NCI-H524 treated with DMSO at 0.1 percent for 48 hours (cell line): ENCODE measurements around the gene EPHA5.

ENCODE experiments used
- DNase-seq: peaks from one replicate; lab custom pipeline; 2025; lab: John Stamatoyannopoulos, UW

EPHA5 gene

GRCh38 chr4:65495439-65495838 is 174.8 kb downstream of the EPHA5 start:
- no peak for DNase-seq

GRCh38 chr4:65482410-65482809 is 187.9 kb downstream of the EPHA5 start:
- DNase-seq: no peak

GRCh38 chr4:65472531-65472930 is 197.8 kb downstream of the EPHA5 start:
- no peak for DNase-seq

GRCh38 chr4:65467068-65467680 is 203.1 kb downstream of the EPHA5 start:
- DNase-seq: no peak

GRCh38 chr4:65461781-65462180 is 208.5 kb downstream of the EPHA5 start:
- DNase-seq: no peak

- DNase-seq: no peak
Observed at GRCh38 chr4:65457011-65457410, 213.3 kb downstream of the EPHA5 start.

GRCh38 chr4:65456579-65456978 is 213.7 kb downstream of the EPHA5 start:
- no peak for DNase-seq

- DNase-seq: no peak
Observed at GRCh38 chr4:65453398-65453797, 216.9 kb downstream of the EPHA5 start.

- DNase-seq: peak; percentile 62
Observed at GRCh38 chr4:65450899-65451298, 219.4 kb downstream of the EPHA5 start.

GRCh38 chr4:65437102-65437501 is 233.2 kb downstream of the EPHA5 start:
- no peak for DNase-seq

GRCh38 chr4:65422109-65422508 is 248.2 kb downstream of the EPHA5 start:
- DNase-seq: no peak

- DNase-seq: no peak
Observed at GRCh38 chr4:65420036-65420435, 250.3 kb downstream of the EPHA5 start.

- peak; percentile 66 for DNase-seq
Observed at GRCh38 chr4:65416891-65417290, 253.4 kb downstream of the EPHA5 start.

- DNase-seq: no peak
Observed at GRCh38 chr4:65407483-65407882, 262.8 kb downstream of the EPHA5 start.

- DNase-seq: no peak
Observed at GRCh38 chr4:65401083-65401482, 269.2 kb downstream of the EPHA5 start.

- no peak for DNase-seq
Observed at GRCh38 chr4:65399084-65399483, 271.2 kb downstream of the EPHA5 start.

GRCh38 chr4:65393078-65393477 is 277.2 kb downstream of the EPHA5 start:
- DNase-seq: no peak

GRCh38 chr4:65392488-65392887 is 277.8 kb downstream of the EPHA5 start:
- DNase-seq: no peak

GRCh38 chr4:65391814-65392213 is 278.5 kb downstream of the EPHA5 start:
- no peak for DNase-seq

GRCh38 chr4:65391382-65391781 is 278.9 kb downstream of the EPHA5 start:
- DNase-seq: no peak

GRCh38 chr4:65386927-65387326 is 283.4 kb downstream of the EPHA5 start:
- DNase-seq: no peak

GRCh38 chr4:65383589-65384305 is 286.5 kb downstream of the EPHA5 start:
- DNase-seq: no peak

- DNase-seq: no peak
Observed at GRCh38 chr4:65381648-65382047, 288.6 kb downstream of the EPHA5 start.

- DNase-seq: no peak
Observed at GRCh38 chr4:65370709-65371108, 299.6 kb downstream of the EPHA5 start.
